ENCODE results near the gene ARHGAP6. TPM values are rescaled to one million over a fixed set of nuclear protein-coding genes. Genes with fewer than 3 reads are reported as not detected.

Gene ARHGAP6
- total RNA-seq, 6 experiments from 2014 or later = 0.38 to 1.2 (median 0.78) TPM

DNA sequence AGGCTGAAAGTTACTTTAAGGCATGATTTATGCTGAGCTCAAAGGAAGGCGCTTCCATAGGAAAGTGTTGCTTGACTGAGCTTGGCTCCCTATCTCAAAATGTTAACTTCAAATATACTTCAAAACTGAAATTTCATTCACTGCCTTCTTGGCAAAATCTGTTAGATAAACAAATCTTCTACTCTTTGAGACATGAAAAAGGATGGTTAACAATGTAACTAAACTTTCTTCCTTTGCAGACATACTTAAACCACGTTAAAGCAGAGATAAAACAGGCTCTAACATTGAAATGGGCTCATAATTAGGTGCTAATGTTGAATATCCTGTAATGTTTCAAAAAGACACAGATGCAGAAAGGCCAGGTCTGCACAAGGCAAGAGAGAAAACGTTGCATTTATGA is 262.1 kb downstream of the ARHGAP6 start:
- Histone ChIP-seq H3K27ac (no peak overlapping the region), H3K36me3 (no peaks in the 10 kb centered on the region), H3K4me3 (no peak overlapping the region), H3K4me1 (no peaks in the 10 kb centered on the region), H3K9me3 (no peaks in the 10 kb centered on the region), H3K27me3 (no peaks in the 10 kb centered on the region)
- TF ChIP-seq, protein P1, sequence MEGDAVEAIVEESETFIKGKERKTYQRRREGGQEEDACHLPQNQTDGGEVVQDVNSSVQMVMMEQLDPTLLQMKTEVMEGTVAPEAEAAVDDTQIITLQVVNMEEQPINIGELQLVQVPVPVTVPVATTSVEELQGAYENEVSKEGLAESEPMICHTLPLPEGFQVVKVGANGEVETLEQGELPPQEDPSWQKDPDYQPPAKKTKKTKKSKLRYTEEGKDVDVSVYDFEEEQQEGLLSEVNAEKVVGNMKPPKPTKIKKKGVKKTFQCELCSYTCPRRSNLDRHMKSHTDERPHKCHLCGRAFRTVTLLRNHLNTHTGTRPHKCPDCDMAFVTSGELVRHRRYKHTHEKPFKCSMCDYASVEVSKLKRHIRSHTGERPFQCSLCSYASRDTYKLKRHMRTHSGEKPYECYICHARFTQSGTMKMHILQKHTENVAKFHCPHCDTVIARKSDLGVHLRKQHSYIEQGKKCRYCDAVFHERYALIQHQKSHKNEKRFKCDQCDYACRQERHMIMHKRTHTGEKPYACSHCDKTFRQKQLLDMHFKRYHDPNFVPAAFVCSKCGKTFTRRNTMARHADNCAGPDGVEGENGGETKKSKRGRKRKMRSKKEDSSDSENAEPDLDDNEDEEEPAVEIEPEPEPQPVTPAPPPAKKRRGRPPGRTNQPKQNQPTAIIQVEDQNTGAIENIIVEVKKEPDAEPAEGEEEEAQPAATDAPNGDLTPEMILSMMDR (IDR thresholded peaks at IDR 0.05) = no peak
- no peak for TF ChIP-seq POLR2A (IDR thresholded peaks at IDR 0.05)
- DNase-seq = no peak
- 40% methylated on average over 3 of the region's 3 CpGs for WGBS (ENCODE audit: insufficient coverage, low coverage, low lambda C conversion rate, missing lambda C conversion rate)
- intact Hi-C loops (cut with DNase I) = no loop called here
- ATAC-seq = no peak

DNA sequence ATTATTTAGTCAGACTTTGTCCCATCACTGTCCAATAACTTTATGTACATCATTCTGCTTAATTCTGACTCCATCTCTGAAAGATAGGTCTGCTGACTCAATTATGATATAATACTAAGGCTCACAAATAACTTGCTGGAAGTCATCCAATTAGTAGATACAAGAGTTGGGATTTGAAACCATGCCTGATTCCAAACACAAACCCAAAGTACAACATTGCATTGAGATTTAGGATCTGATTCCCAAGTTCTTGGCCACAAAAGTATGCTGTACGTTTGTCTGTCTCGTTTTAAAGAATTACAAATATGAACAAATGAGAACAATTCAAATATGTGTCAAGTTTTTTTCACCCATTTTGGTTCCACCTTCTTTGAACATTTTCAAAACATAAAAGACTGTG is 263.8 kb downstream of the ARHGAP6 start:
- DNase-seq = no peak
- H3K27me3 ChIP-seq = no peaks in the 10 kb centered on the region
- intact Hi-C loops (cut with DNase I) = no loop called here
- no peaks in the 10 kb centered on the region for H3K9me3 ChIP-seq
- no peaks in the 10 kb centered on the region for H3K36me3 ChIP-seq
- H3K27ac ChIP-seq = no peak overlapping the region
- TF ChIP-seq POLR2A (IDR thresholded peaks at IDR 0.05) = no peak
- TF ChIP-seq, protein P1 (IDR thresholded peaks at IDR 0.05) = no peak
- no peak overlapping the region for H3K4me3 ChIP-seq
- H3K4me1 ChIP-seq = no peaks in the 10 kb centered on the region
- no peak for ATAC-seq
- whole genome bisulfite sequencing (ENCODE audit: insufficient coverage, low coverage, low lambda C conversion rate, missing lambda C conversion rate) = 22% methylated on average over 2 of the region's 2 CpGs

DNA sequence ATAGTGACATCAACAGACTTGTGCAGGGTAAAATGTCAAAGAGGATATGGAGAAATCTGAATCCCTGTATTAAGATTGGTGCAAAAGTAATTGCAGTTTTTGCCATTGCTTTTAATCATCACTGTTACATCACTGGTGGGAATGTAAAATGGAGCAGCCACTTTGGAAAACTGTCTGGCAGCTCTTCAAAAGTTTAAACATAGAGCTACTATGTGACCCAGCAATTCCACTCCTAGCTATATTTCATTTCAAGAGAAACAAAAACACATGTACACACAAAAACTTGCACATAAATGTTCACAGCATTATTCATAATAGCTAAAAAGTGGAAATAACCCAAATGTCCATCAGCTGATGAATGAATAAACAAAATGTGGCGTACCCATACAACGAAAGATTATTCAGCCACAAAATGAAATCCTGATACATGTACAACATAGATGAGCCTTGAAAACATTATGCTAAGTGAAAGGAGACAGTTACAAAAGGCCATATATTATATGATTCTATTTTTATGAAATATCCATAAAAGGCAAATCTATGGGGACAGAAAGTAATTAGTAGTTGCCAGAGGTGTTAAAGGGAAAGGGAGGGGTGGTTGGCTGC is 266.1 kb downstream of the ARHGAP6 start:
- Histone ChIP-seq H3K9me3 (no peaks in the 10 kb centered on the region), H3K4me3 (no peak overlapping the region), H3K27me3 (peaks cover 0 to 6% of the 10 kb centered on the region in 2 donors), H3K36me3 (no peaks in the 10 kb centered on the region), H3K27ac (no peak overlapping the region), H3K4me1 (no peaks in the 10 kb centered on the region)
- WGBS (ENCODE audit: insufficient coverage, low coverage, low lambda C conversion rate, missing lambda C conversion rate) = 57% methylated on average over 2 of the region's 2 CpGs
- intact Hi-C loops (cut with DNase I) = no loop called here
- no peak for TF ChIP-seq POLR2A (IDR thresholded peaks at IDR 0.05)
- TF ChIP-seq, protein P1 (IDR thresholded peaks at IDR 0.05) = no peak
- DNase-seq = no peak
- ATAC-seq = no peak

DNA sequence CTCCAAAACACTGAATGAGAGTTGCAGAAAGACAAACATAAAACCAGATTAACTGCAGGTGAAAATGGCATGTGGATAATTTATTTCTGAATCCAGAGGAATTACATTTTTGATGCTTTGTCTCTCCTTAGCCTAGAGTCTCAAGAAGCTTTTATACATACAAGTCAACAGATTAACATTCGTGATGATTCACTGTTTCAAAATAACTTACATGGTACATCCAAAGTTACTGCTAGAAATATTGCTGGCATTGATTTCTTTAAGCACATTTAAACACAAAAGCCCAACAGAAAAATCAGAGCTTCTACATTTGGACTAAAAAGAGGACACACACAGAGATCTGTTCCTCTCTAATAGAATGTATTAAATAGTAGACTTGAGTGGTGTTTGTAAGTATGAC is 266.9 kb downstream of the ARHGAP6 start:
- TF ChIP-seq, protein P1 (IDR thresholded peaks at IDR 0.05) = no peak
- no peak for TF ChIP-seq POLR2A (IDR thresholded peaks at IDR 0.05)
- Histone ChIP-seq H3K9me3 (no peaks in the 10 kb centered on the region), H3K4me1 (no peaks in the 10 kb centered on the region), H3K27ac (no peak overlapping the region), H3K36me3 (no peaks in the 10 kb centered on the region), H3K4me3 (no peak overlapping the region), H3K27me3 (peaks cover 0 to 6% of the 10 kb centered on the region in 2 donors)
- intact Hi-C loops (cut with DNase I) = no loop called here
- no peak for ATAC-seq
- DNase-seq = no peak
- 27% methylated on average over 1 of the region's 1 CpG for WGBS (ENCODE audit: insufficient coverage, low coverage, low lambda C conversion rate, missing lambda C conversion rate)

DNA sequence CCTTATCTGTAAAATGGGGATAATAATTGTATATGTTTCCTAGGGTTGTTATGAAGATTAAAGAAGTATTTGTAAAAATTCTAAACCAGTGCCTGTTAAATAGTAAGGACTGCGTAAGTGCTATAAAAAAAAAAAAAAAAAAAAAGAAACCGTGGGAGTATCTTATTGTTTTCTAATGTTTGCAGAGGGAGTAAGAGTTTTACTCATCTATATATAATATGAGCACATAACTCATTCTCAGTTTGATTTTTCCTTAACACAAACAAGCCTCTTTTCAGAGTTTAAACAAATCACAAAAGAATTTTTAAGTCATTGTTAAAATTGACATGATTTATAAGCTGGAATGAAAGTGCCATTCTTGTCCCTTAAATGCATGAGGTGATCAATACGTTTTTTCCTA is 267.6 kb downstream of the ARHGAP6 start:
- Histone ChIP-seq H3K27me3 (peaks cover 0 to 6% of the 10 kb centered on the region in 2 donors), H3K4me3 (no peak overlapping the region), H3K9me3 (no peaks in the 10 kb centered on the region), H3K36me3 (no peaks in the 10 kb centered on the region), H3K27ac (no peak overlapping the region), H3K4me1 (no peaks in the 10 kb centered on the region)
- no peak for ATAC-seq
- no peak for DNase-seq
- 56% methylated on average over 3 of the region's 3 CpGs for WGBS (ENCODE audit: insufficient coverage, low coverage, low lambda C conversion rate, missing lambda C conversion rate)
- intact Hi-C loops (cut with DNase I) = no loop called here
- no peak for TF ChIP-seq POLR2A (IDR thresholded peaks at IDR 0.05)
- TF ChIP-seq, protein P1 (IDR thresholded peaks at IDR 0.05) = no peak
